ENCODE results near the gene BMPR1B. TPM values are rescaled to one million over a fixed set of nuclear protein-coding genes. Genes with fewer than 3 reads are reported as not detected.

BMPR1B gene
- total RNA-seq, 1 experiment from 2014 or later = 0.62 TPM

GRCh38 chr4:95204873-95205272, 447.1 kb downstream of the BMPR1B start:
- Histone ChIP-seq H3K4me3 (ENCODE audit: low read depth in 2 of 2, low read length in 2 of 2) (no peak overlapping the region), H3K9me3 (ENCODE audit: control insufficient read depth, insufficient read depth, low read depth, low read length) (no peaks in the 10 kb centered on the region), H3K36me3 (ENCODE audit: control insufficient read depth, insufficient read depth, low read length) (no peaks in the 10 kb centered on the region), H3K27ac (ENCODE audit: low read length) (no peak overlapping the region), H3K4me1 (ENCODE audit: control insufficient read depth, insufficient read depth, low read length) (no peaks in the 10 kb centered on the region), H3K27me3 (ENCODE audit: control insufficient read depth, insufficient read depth, low read length) (no peaks in the 10 kb centered on the region)
- in situ Hi-C loops (cut with HindIII; ENCODE audit: low pct_unique_long_range_greater_than_20kb, low sequenced_read_pairs) = no loop called here
- intact Hi-C loops (cut with micrococcal nuclease; ENCODE audit: unreplicated experiment) = no loop called here
- BruUV-seq (replicated peaks) = no TSS peak
- POLR2A ChIA-PET = no interaction called here
- no peak for ATAC-seq
- no peak for TF ChIP-seq POLR2AphosphoS5 (IDR thresholded peaks at IDR 0.05; ENCODE audit: low read depth, low read length)
- TF ChIP-seq, protein P1, sequence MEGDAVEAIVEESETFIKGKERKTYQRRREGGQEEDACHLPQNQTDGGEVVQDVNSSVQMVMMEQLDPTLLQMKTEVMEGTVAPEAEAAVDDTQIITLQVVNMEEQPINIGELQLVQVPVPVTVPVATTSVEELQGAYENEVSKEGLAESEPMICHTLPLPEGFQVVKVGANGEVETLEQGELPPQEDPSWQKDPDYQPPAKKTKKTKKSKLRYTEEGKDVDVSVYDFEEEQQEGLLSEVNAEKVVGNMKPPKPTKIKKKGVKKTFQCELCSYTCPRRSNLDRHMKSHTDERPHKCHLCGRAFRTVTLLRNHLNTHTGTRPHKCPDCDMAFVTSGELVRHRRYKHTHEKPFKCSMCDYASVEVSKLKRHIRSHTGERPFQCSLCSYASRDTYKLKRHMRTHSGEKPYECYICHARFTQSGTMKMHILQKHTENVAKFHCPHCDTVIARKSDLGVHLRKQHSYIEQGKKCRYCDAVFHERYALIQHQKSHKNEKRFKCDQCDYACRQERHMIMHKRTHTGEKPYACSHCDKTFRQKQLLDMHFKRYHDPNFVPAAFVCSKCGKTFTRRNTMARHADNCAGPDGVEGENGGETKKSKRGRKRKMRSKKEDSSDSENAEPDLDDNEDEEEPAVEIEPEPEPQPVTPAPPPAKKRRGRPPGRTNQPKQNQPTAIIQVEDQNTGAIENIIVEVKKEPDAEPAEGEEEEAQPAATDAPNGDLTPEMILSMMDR (IDR thresholded peaks at IDR 0.05) = peak; percentile 68
- DNase-seq (ENCODE audit: low read depth, low spot score) = no peak
- CTCF ChIA-PET = interaction anchor here (0.6 kb wide), 1 partner anchor 15 kb away, joined by 4 read pairs; no protein-coding TSS in a partner anchor
